Central memory CD8-positive, alpha-beta T cell (primary cell): ENCODE measurements around the gene L3MBTL3.
"Not testable (repeated sequence)": the region's sequence is repeated elsewhere in the genome, so short reads cannot be mapped to it uniquely, and the experiment has no call there.

Experiments used
- ATAC-seq: fragments of 150-1000 bp; cut with Tn5 transposase; replicated peaks from 2 replicates; pipeline ENCODE4 v1.10.0; 2022; ENCODE audit warnings: mild to moderate bottlenecking, moderate FRiP score, moderate number of reproducible peaks; ENCODE audit not compliant: poor library complexity, severe bottlenecking; ENCODE audit errors: extremely low read depth
- DNase-seq, 2 donors: peaks; one replicate each; pipeline ENCODE4 v3.0.0; 2021; ENCODE audit warnings: low spot score in 2 of 2
- H3K27ac Mint-ChIP-seq: one replicate; pipeline ENCODE4 v1.8.0; 2022; ENCODE audit warnings: low read depth, mild to moderate bottlenecking, moderate library complexity, mixed read lengths
- H3K27me3 Mint-ChIP-seq: one replicate; pipeline ENCODE4 v1.8.0; 2022; ENCODE audit warnings: mixed read lengths
- H3K36me3 Mint-ChIP-seq: one replicate; pipeline ENCODE4 v1.8.0; 2022; ENCODE audit warnings: mild to moderate bottlenecking, moderate library complexity, mixed read lengths; ENCODE audit not compliant: insufficient read depth
- H3K4me1 Mint-ChIP-seq: one replicate; pipeline ENCODE4 v1.8.0; 2022; ENCODE audit warnings: mixed read lengths
- H3K4me3 Mint-ChIP-seq: one replicate; pipeline ENCODE4 v1.8.0; 2022; ENCODE audit warnings: mild to moderate bottlenecking, moderate library complexity, mixed read lengths
- H3K9me3 Mint-ChIP-seq: one replicate; pipeline ENCODE4 v1.8.0; 2022; ENCODE audit warnings: mixed read lengths

Gene L3MBTL3

GRCh38 chr6:130158548-130158947, 140.2 kb downstream of the L3MBTL3 start:
- peaks cover 55% of the 10 kb centered on the region for H3K36me3 Mint-ChIP-seq
- no peak overlapping the region for H3K27ac Mint-ChIP-seq
- H3K4me3 Mint-ChIP-seq, result no peak overlapping the region
- DNase-seq, result no peak
- H3K4me1 Mint-ChIP-seq, result peaks cover 32% of the 10 kb centered on the region
- no peaks in the 10 kb centered on the region for H3K9me3 Mint-ChIP-seq
- ATAC-seq, result no peak
- no peaks in the 10 kb centered on the region for H3K27me3 Mint-ChIP-seq

- H3K27ac Mint-ChIP-seq, result peak overlapping the region; percentile 77
- ATAC-seq (no peak), DNase-seq (no peak)
- no peaks in the 10 kb centered on the region for H3K9me3 Mint-ChIP-seq
- peaks cover 42% of the 10 kb centered on the region for H3K4me1 Mint-ChIP-seq
- no peak overlapping the region for H3K4me3 Mint-ChIP-seq
- no peaks in the 10 kb centered on the region for H3K27me3 Mint-ChIP-seq
- H3K36me3 Mint-ChIP-seq, result peaks cover 57% of the 10 kb centered on the region
These were observed 141.6 kb downstream of the L3MBTL3 start for GRCh38 chr6:130159956-130160355.

- ATAC-seq (peak; percentile 19), DNase-seq (no peak)
- Mint-ChIP-seq H3K36me3 (peaks cover 59% of the 10 kb centered on the region), H3K27me3 (no peaks in the 10 kb centered on the region), H3K4me1 (peaks cover 53% of the 10 kb centered on the region), H3K9me3 (no peaks in the 10 kb centered on the region), H3K4me3 (no peak overlapping the region), H3K27ac (peak overlapping the region; percentile 73)
These were observed 143.5 kb downstream of the L3MBTL3 start for GRCh38 chr6:130161683-130162404.

- peaks cover 59% of the 10 kb centered on the region for H3K4me1 Mint-ChIP-seq
- DNase-seq (no peak), ATAC-seq (no peak)
- H3K4me3 Mint-ChIP-seq, result no peak overlapping the region
- H3K27me3 Mint-ChIP-seq, result no peaks in the 10 kb centered on the region
- peaks cover 62% of the 10 kb centered on the region for H3K36me3 Mint-ChIP-seq
- H3K27ac Mint-ChIP-seq, result peak overlapping the region; percentile 73
- H3K9me3 Mint-ChIP-seq, result no peaks in the 10 kb centered on the region
These were observed 144.0 kb downstream of the L3MBTL3 start for GRCh38 chr6:130162421-130162820.

DNA sequence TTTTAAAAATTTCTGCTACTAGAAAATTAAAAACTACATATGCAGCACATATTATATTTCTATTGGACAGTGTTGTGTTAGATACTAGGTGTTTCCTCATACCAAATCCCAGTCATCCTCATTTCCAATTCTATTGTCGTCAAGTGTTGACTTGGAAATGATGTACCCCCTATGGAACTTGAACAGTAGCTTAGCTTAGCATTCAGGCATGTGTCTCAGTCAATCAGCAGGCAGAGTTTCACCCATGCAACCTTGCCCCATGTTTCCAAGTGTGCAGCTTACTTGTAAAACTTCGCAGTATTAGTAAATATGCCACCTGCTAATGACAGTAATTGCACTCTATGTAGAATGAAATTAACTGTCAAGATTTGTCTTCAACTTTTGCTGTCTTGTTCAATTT, 144.9 kb downstream of the L3MBTL3 start:
- Mint-ChIP-seq H3K27me3 (no peaks in the 10 kb centered on the region), H3K36me3 (peaks cover 60% of the 10 kb centered on the region), H3K4me3 (no peak overlapping the region), H3K9me3 (no peaks in the 10 kb centered on the region), H3K27ac (no peak overlapping the region), H3K4me1 (peaks cover 64% of the 10 kb centered on the region)
- ATAC-seq (no peak), DNase-seq (no peak)

DNA sequence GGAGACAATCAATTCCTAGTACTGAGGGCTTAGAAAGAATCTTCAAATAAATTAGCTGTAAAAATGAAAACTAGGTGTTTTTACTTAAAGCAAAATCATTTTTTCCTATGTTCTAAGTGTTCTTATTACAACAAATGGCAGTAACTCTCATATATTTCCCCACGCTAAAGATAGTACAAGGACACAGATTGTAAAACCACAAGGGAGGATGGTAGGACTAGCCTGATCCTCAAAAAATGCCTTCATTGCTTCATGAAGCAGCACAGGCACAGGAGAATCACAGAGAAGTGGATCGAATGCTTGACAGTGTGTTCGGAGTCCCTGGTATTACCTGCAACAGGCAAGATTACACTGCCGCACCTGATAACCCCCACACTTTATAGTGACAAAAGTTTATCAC, 145.9 kb downstream of the L3MBTL3 start:
- H3K27ac Mint-ChIP-seq, result peak overlapping the region; percentile 92
- DNase-seq, result no peak
- no peaks in the 10 kb centered on the region for H3K27me3 Mint-ChIP-seq
- no peak for ATAC-seq
- H3K4me1 Mint-ChIP-seq, result peaks cover 67% of the 10 kb centered on the region
- peaks cover 56% of the 10 kb centered on the region for H3K36me3 Mint-ChIP-seq
- H3K4me3 Mint-ChIP-seq, result no peak overlapping the region
- H3K9me3 Mint-ChIP-seq, result no peaks in the 10 kb centered on the region

DNA sequence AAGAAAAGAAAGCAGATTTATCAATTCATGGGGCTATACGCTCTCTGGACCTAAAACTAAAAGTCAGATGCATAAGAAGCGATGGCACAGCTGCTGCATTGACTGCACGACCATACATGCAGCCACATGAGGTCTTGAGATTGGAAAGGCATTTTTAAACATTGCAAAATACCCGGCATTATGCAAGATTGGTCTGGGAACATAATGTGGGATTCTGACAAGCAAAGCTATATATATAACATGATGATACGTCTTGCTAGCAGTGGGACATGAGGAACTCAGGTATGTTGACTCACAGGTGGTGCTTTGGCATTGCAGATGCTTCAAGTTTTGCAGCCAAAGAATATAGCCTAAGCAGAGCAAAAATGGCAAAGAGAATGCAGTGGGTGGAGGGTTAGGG, 149.3 kb downstream of the L3MBTL3 start:
- Mint-ChIP-seq H3K9me3 (peaks cover 23% of the 10 kb centered on the region), H3K4me3 (no peak overlapping the region), H3K27me3 (no peaks in the 10 kb centered on the region), H3K27ac (peak overlapping the region; percentile 92), H3K36me3 (peaks cover 41% of the 10 kb centered on the region), H3K4me1 (peaks cover 65% of the 10 kb centered on the region)
- no peak for DNase-seq
- ATAC-seq, result no peak

DNA sequence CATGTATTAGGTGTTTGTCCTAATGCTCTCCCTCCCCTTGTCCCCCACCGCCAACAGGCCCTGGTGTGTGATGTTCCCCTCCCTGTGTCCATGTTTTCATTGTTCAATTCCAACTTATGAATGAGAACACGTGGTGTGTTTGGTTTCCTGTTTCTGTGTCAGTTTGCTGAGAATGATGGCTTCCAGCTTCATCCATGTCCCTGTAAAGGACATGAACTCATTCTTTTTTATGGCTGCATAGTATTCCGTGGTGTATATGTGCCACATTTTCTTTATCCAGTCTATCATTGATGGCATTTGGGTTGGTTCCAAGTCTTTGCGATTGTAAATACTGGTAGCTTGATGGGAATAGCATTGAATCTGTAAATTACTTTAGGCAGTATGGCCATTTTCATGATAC, 151.8 kb downstream of the L3MBTL3 start:
- Mint-ChIP-seq H3K27ac (peak overlapping the region; percentile 17), H3K36me3 (peaks cover 41% of the 10 kb centered on the region), H3K4me1 (peaks cover 58% of the 10 kb centered on the region), H3K9me3 (peaks cover 28% of the 10 kb centered on the region)
- DNase-seq, ATAC-seq, H3K4me3 Mint-ChIP-seq, H3K27me3 Mint-ChIP-seq: not testable (repeated sequence)

DNA sequence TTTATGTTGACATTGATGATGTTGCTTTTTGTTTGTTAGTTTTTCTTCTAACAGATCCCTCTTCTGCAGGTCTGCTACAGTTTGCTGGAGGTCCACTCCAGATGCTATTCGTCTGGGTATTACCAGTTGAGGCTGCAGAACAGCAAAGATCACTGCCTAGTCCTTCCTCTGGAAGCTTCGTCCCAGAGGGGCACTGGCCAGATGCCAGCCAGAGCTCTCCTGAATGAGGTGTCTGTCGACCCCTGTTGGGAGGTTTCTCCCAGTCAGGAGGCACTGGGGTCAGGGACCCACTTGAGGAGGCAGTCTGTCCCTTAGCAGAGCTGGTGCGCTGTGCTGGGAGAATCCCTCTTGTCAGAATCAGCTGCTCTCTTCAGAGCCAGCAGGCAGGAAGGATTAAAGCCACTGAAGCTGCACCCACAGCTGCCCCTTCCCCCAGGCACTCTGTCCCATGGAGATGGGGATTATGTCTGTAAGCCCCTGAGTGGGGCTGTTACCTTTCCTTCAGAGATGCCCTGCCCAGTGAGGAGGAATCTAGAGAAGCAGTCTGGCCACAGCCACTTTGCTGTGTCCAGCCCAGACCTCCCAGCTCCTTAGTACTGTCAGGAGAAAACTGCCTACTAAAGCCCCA, 155.1 kb downstream of the L3MBTL3 start:
- DNase-seq, ATAC-seq, H3K4me3 Mint-ChIP-seq, H3K27me3 Mint-ChIP-seq, H3K27ac Mint-ChIP-seq: not testable (repeated sequence)
- H3K36me3 Mint-ChIP-seq, result peaks cover 33% of the 10 kb centered on the region
- peaks cover 42% of the 10 kb centered on the region for H3K4me1 Mint-ChIP-seq
- peaks cover 28% of the 10 kb centered on the region for H3K9me3 Mint-ChIP-seq

- ATAC-seq (no peak), DNase-seq (no peak)
- Mint-ChIP-seq H3K27me3 (no peaks in the 10 kb centered on the region), H3K36me3 (peaks cover 55% of the 10 kb centered on the region), H3K27ac (peak overlapping the region; percentile 82), H3K4me1 (peaks cover 41% of the 10 kb centered on the region), H3K4me3 (no peak overlapping the region), H3K9me3 (peaks cover 15% of the 10 kb centered on the region)
These were observed 158.0 kb downstream of the L3MBTL3 start for GRCh38 chr6:130176378-130176777.

DNA sequence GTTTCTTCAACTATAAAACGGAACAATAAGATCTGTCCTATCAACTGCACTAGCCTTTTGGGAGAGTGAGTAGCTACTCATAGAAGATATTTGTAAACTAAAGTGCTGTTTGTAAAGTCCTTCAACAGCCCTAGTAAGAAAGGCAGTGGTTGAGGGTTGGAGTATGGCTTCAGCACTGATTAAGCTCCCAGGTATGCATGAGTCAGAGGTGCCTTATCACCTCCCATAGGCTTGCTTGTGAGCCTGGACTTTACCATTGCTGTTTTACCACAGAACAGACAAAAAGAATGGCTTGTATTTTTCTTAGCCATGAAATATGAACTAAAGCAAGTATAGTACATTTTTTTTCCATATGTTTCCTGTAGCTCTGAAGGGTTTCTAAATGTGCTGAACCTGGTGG, 160.3 kb downstream of the L3MBTL3 start:
- DNase-seq (no peak), ATAC-seq (no peak)
- Mint-ChIP-seq H3K4me1 (peaks cover 32% of the 10 kb centered on the region), H3K4me3 (no peak overlapping the region), H3K27ac (no peak overlapping the region), H3K27me3 (no peaks in the 10 kb centered on the region), H3K9me3 (no peaks in the 10 kb centered on the region), H3K36me3 (peaks cover 69% of the 10 kb centered on the region)

- Mint-ChIP-seq H3K4me3 (no peak overlapping the region), H3K4me1 (peaks cover 42% of the 10 kb centered on the region), H3K36me3 (peaks cover 71% of the 10 kb centered on the region), H3K27ac (peak overlapping the region; percentile 85), H3K9me3 (no peaks in the 10 kb centered on the region), H3K27me3 (no peaks in the 10 kb centered on the region)
- no peak for DNase-seq
- ATAC-seq, result no peak
These were observed 164.1 kb downstream of the L3MBTL3 start for GRCh38 chr6:130182466-130182865.
